Activated CD8-positive, alpha-beta memory T cell treated with anti-CD3 and anti-CD28 coated beads, Interleukin-2, amount 50 U/mL, for 24 hours (primary cell): Measurements from ENCODE around the gene GTPBP4.
"Not testable (repeated sequence)": the region's sequence is repeated elsewhere in the genome, so short reads cannot be mapped to it uniquely, and the experiment has no call there.

Experiments
- DNase-seq: peaks from one replicate; pipeline ENCODE4 v3.0.0-alpha.2; 2020; ENCODE audit errors: extremely low read depth

Gene GTPBP4

GRCh38 chr10:1025683-1026082 is 37.4 kb downstream of the GTPBP4 start, which contains the start of gene IDI2:
TSS of gene IDI2 (minus strand) at chr10:1025859. CDS start at chr10:1024723, 1,136 bp downstream.
- DNase-seq = no peak

GRCh38 chr10:1026578-1026977 is 38.3 kb downstream of the GTPBP4 start:
- DNase-seq = no peak

GRCh38 chr10:1029838-1030237 is 41.6 kb downstream of the GTPBP4 start:
- DNase-seq = no peak

- no peak for DNase-seq
Observed at GRCh38 chr10:1033601-1034000, 45.4 kb downstream of the GTPBP4 start.

GRCh38 chr10:1034758-1035157 is 46.5 kb downstream of the GTPBP4 start:
- DNase-seq = no peak

- DNase-seq = no peak
Observed at GRCh38 chr10:1035201-1035600, 47.0 kb downstream of the GTPBP4 start.

- no peak for DNase-seq
Observed at GRCh38 chr10:1036341-1036791, 48.1 kb downstream of the GTPBP4 start.

- DNase-seq = no peak
Observed at GRCh38 chr10:1037098-1037497, 48.9 kb downstream of the GTPBP4 start.

- DNase-seq = not testable (repeated sequence)
Observed at GRCh38 chr10:1038769-1039168, 50.5 kb downstream of the GTPBP4 start.

GRCh38 chr10:1040133-1040532 is 51.9 kb downstream of the GTPBP4 start:
- DNase-seq = no peak

GRCh38 chr10:1041514-1041913 is 53.3 kb downstream of the GTPBP4 start:
- no peak for DNase-seq

- DNase-seq = no peak
Observed at GRCh38 chr10:1043532-1043995, 55.3 kb downstream of the GTPBP4 start.

GRCh38 chr10:1044146-1044545 is 55.9 kb downstream of the GTPBP4 start:
- DNase-seq = no peak

- no peak for DNase-seq
Observed at GRCh38 chr10:1044964-1045363, 56.7 kb downstream of the GTPBP4 start.

GRCh38 chr10:1045415-1045814 is 57.2 kb downstream of the GTPBP4 start:
- DNase-seq = no peak

GRCh38 chr10:1047937-1048336 is 59.7 kb downstream of the GTPBP4 start:
- no peak for DNase-seq

- DNase-seq = no peak
Observed at GRCh38 chr10:1048349-1048731, 60.1 kb downstream of the GTPBP4 start.

GRCh38 chr10:1048732-1049424 is 60.6 kb downstream of the GTPBP4 start, which contains the start of gene IDI1:
TSS of gene IDI1 (minus strand) at chr10:1049119. CDS start at chr10:1049003, 116 bp downstream.
- DNase-seq = peak; percentile 88

GRCh38 chr10:1049425-1049958 is 61.3 kb downstream of the GTPBP4 start:
- DNase-seq = no peak

- no peak for DNase-seq
Observed at GRCh38 chr10:1050145-1050544, 61.9 kb downstream of the GTPBP4 start.

GRCh38 chr10:1050554-1050953 is 62.3 kb downstream of the GTPBP4 start:
- DNase-seq = no peak

GRCh38 chr10:1054684-1055083 is 66.5 kb downstream of the GTPBP4 start:
- DNase-seq = no peak

GRCh38 chr10:1056326-1057105 is 68.3 kb downstream of the GTPBP4 start, which contains the start of gene WDR37:
TSS of gene WDR37 (plus strand) at chr10:1056385. CDS start at chr10:1072156, 15,771 bp downstream.
- DNase-seq = peak; percentile 64
